ENCODE data around the gene ASAP2. TPM values are rescaled to one million over a fixed set of nuclear protein-coding genes. Genes with fewer than 3 reads are reported as not detected.
"Not testable (repeated sequence)": the region's sequence is repeated elsewhere in the genome, so short reads cannot be mapped to it uniquely, and the experiment has no call there.

ASAP2 gene
- total RNA-seq, 4 donors from 2014 or later: 33.2 to 62.1 (median 54.5) TPM

DNA sequence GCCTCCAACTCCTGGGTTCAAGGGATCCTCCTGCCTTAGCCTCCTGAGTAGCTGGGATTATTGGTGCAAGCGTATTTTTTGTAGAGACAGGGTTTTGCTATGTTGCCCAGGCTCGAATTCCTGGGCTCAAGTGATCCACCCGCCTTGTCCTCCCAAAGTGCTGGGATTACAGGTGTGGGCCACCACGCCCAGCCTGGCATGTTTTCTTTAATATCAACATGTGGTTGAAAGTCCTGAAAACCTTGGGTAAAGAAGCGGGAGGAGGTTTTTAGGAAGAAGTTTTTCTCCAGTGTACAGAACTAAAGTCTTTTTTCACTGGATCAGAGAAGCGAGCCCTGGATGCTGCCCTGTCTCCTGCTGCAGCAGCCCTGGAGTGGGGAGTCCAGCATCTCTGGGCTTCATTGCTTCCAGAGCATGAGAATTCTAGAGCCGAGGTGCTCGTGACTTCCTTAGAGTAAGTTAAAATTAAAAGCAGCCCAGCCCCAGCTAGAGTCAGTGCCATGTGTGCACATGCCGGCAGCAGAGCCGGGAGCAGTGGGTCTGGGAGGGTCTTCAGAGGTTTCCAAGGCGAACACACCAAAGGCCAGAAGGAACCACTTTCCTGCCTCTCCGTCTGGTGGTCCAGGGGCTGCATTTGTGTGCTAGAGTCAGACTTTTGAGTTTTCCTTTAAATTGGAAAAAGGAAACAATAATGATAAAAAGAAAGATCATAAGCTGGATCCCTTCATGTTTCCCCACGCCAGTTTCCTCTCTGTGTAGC, 185.5 kb downstream of the ASAP2 start:
- DNase-seq: no peak
- H3K4me3 ChIP-seq: no peak overlapping the region
- H3K36me3 ChIP-seq: peaks cover 0 to 17% (median 3%) of the 10 kb centered on the region in 4 donors
- H3K27ac ChIP-seq: peak overlapping the region; percentile 3 to 57 (median 26)
- TF ChIP-seq EP300 (IDR thresholded peaks at IDR 0.05; ENCODE audit: low read depth) (no peak), POLR2AphosphoS5 (IDR thresholded peaks at IDR 0.05) (no peak), POLR2A (IDR thresholded peaks at IDR 0.05) (no peak)
- TF ChIP-seq, protein P1, sequence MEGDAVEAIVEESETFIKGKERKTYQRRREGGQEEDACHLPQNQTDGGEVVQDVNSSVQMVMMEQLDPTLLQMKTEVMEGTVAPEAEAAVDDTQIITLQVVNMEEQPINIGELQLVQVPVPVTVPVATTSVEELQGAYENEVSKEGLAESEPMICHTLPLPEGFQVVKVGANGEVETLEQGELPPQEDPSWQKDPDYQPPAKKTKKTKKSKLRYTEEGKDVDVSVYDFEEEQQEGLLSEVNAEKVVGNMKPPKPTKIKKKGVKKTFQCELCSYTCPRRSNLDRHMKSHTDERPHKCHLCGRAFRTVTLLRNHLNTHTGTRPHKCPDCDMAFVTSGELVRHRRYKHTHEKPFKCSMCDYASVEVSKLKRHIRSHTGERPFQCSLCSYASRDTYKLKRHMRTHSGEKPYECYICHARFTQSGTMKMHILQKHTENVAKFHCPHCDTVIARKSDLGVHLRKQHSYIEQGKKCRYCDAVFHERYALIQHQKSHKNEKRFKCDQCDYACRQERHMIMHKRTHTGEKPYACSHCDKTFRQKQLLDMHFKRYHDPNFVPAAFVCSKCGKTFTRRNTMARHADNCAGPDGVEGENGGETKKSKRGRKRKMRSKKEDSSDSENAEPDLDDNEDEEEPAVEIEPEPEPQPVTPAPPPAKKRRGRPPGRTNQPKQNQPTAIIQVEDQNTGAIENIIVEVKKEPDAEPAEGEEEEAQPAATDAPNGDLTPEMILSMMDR (IDR thresholded peaks at IDR 0.05): no peak
- H3K27me3 ChIP-seq: no peaks in the 10 kb centered on the region
- no peaks in the 10 kb centered on the region for H3K9me3 ChIP-seq
- H3K4me1 ChIP-seq: no peaks in the 10 kb centered on the region
- in situ Hi-C loops (cut with MboI; ENCODE audit: low pct_ligation_motif_present in 1 of 4, low pct_unique_long_range_greater_than_20kb in 1 of 4, low sequenced_read_pairs in 3 of 4) (no loop called here), intact Hi-C loops (cut with DNase I; ENCODE audit: low total_unique reads) (no loop called here)
- 87% methylated on average over 4 to 13 of the region's 13 CpGs for WGBS, 2 donors (ENCODE audit: low coverage in 1 of 2)

DNA sequence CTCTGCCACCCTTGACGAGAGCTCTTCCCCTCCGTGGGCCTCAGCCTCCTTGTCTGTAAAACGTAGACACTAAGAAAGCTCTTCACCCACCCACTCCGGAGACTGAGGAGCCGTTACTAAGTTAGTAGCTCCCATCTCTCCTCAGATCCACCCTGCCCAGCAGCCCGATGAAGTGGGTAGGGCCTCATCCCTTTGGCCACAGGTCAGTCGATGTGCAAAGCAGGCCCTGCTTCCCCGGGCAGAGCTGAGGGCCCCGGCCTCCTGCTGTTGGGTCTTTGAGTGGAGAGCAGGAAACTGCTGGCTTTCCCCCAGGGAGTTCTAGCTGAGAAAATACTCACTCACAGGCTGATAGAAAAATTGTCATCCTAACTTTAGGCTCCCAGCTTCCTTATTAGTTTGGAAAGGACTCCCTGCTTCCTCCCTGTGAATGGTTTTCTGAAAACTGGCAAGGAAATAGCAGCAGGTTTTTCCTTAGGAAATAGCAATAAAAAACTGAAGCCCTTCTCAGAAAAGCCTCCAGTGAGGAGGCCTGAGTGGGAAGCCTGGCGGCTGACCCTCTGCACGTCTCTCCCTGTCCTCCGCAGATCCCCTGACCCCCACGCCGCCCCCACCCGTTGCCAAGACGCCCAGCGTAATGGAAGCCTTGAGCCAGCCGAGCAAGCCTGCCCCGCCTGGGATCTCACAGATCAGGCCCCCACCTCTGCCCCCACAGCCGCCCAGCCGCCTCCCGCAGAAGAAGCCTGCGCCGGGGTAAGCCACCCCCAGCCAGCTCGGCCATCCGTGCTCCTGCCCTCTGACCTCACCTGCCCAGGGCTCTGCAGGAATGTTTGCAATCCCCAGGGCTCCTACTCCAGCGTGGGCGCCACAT, 186.5 kb downstream of the ASAP2 start:
- H3K4me3 ChIP-seq: no peak overlapping the region
- intact Hi-C loops (cut with DNase I; ENCODE audit: low total_unique reads): no loop called here
- peaks cover 0 to 17% (median 3%) of the 10 kb centered on the region in 4 donors for H3K36me3 ChIP-seq
- no peaks in the 10 kb centered on the region for H3K4me1 ChIP-seq
- TF ChIP-seq POLR2AphosphoS5 (IDR thresholded peaks at IDR 0.05) (no peak), POLR2A (IDR thresholded peaks at IDR 0.05) (no peak), EP300 (IDR thresholded peaks at IDR 0.05; ENCODE audit: low read depth) (no peak)
- TF ChIP-seq, protein P1 (IDR thresholded peaks at IDR 0.05): no peak
- in situ Hi-C loops (cut with MboI; ENCODE audit: low pct_ligation_motif_present in 1 of 4, low pct_unique_long_range_greater_than_20kb in 1 of 4, low sequenced_read_pairs in 3 of 4): no loop called here
- no peak for DNase-seq
- H3K9me3 ChIP-seq: no peaks in the 10 kb centered on the region
- H3K27me3 ChIP-seq: no peaks in the 10 kb centered on the region
- 51 to 86% methylated on average over 7 to 28 of the region's 28 CpGs for WGBS, 2 donors (ENCODE audit: low coverage in 1 of 2)
- peak overlapping the region; percentile 3 to 57 (median 26) for H3K27ac ChIP-seq

DNA sequence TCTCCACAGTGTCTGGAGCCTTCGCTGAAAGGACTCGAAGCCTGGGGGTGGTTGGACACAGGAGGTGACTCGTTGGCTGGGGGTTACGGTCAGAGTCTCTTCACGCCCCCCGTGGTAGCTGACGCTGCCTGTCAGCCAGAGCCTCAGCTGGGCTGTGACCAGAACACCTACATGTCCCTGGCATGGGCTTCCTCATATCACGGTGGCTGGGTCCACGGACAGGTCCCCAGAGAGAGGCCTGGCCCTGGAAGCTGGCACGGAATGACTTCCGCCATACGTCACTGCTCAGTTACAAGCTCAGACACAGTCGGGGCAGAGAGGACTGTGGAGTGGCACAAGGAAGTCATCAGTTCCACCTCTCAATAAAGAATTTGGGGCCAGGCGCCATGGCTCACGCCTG, 188.2 kb downstream of the ASAP2 start:
- 95% methylated on average over 12 of the region's 15 CpGs; no CpG with 5 or more reads in 1 of the 2 donors for WGBS, 2 donors (ENCODE audit: low coverage in 1 of 2)
- Histone ChIP-seq H3K27me3 (no peaks in the 10 kb centered on the region), H3K36me3 (peaks cover 0 to under 1% (median 0%) of the 10 kb centered on the region in 4 donors), H3K27ac (no peak overlapping the region), H3K4me3 (no peak overlapping the region), H3K9me3 (no peaks in the 10 kb centered on the region), H3K4me1 (no peaks in the 10 kb centered on the region)
- intact Hi-C loops (cut with DNase I; ENCODE audit: low total_unique reads): no loop called here
- no peak for DNase-seq
- TF ChIP-seq, protein P1 (IDR thresholded peaks at IDR 0.05): no peak
- no peak for TF ChIP-seq EP300 (IDR thresholded peaks at IDR 0.05; ENCODE audit: low read depth)
- no peak for TF ChIP-seq POLR2A (IDR thresholded peaks at IDR 0.05)
- TF ChIP-seq POLR2AphosphoS5 (IDR thresholded peaks at IDR 0.05): no peak
- in situ Hi-C loops (cut with MboI; ENCODE audit: low pct_ligation_motif_present in 1 of 4, low pct_unique_long_range_greater_than_20kb in 1 of 4, low sequenced_read_pairs in 3 of 4): no loop called here

DNA sequence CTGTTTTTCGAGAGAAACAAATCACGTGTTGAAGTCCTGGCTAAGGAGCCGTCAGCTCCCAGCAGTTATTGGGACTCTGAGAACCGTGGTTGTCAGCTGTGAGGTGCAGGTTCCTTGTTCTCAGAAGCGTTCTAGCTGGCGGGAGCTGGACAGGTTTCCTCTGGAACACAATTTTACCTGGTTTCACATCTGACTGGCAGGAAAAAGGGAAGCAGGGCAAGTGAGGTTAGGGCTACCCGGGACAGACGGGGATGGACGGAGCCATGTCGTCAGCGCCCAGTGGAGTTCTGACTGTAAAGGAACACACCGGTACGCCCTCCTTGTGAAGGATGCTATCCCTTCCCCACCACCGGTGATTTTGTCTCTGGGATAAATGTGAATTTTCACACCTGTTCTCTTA, 190.6 kb downstream of the ASAP2 start:
- no peaks in the 10 kb centered on the region for H3K27me3 ChIP-seq
- DNase-seq: no peak
- intact Hi-C loops (cut with DNase I; ENCODE audit: low total_unique reads): no loop called here
- no peaks in the 10 kb centered on the region for H3K4me1 ChIP-seq
- H3K4me3 ChIP-seq: no peak overlapping the region
- H3K27ac ChIP-seq: no peak overlapping the region
- H3K9me3 ChIP-seq: no peaks in the 10 kb centered on the region
- WGBS, 2 donors (ENCODE audit: low coverage in 1 of 2): 95% methylated on average over 14 of the region's 14 CpGs; no CpG with 5 or more reads in 1 of the 2 donors
- TF ChIP-seq EP300 (IDR thresholded peaks at IDR 0.05; ENCODE audit: low read depth) (no peak), POLR2A (IDR thresholded peaks at IDR 0.05) (no peak), POLR2AphosphoS5 (IDR thresholded peaks at IDR 0.05) (no peak)
- TF ChIP-seq, protein P1 (IDR thresholded peaks at IDR 0.05): no peak
- in situ Hi-C loops (cut with MboI; ENCODE audit: low pct_ligation_motif_present in 1 of 4, low pct_unique_long_range_greater_than_20kb in 1 of 4, low sequenced_read_pairs in 3 of 4): no loop called here
- H3K36me3 ChIP-seq: peaks cover 0 to 6% (median 3%) of the 10 kb centered on the region in 4 donors

DNA sequence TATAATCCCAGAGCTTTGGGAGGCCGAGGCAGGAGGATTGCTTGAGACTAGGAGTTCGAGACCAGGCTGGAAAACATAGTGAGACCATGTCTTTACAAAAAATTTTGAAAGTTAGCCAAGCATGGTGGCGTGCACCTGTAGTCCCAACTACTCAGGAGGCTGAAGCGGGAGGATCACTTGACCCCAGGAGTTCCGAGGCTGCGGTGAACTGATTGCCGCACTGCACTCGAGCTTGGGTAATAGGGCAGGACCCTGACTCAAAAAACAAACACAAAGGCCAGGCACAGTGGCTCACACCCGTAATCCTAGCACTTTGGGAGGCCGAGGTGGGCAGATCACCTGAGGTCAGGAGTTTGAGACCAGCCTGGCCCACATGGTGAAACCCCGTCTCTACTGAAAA, 191.6 kb downstream of the ASAP2 start:
- intact Hi-C loops (cut with DNase I; ENCODE audit: low total_unique reads): not testable (repeated sequence)

More for the DNA sequence above, 191.6 kb downstream of the ASAP2 start:
- Histone ChIP-seq H3K27ac (peak overlapping the region in 2 of 4 donors; percentile 37 to 46), H3K36me3 (peaks cover 0 to 14% (median 3%) of the 10 kb centered on the region in 4 donors)
- H3K4me3 ChIP-seq; H3K4me1 ChIP-seq; H3K27me3 ChIP-seq; H3K9me3 ChIP-seq; DNase-seq; in situ Hi-C loops (cut with MboI; ENCODE audit: low pct_ligation_motif_present in 1 of 4, low pct_unique_long_range_greater_than_20kb in 1 of 4, low sequenced_read_pairs in 3 of 4): not testable (repeated sequence)
- 95 to 100% methylated on average over 1 to 11 of the region's 11 CpGs for WGBS, 2 donors (ENCODE audit: low coverage in 1 of 2)

All from transverse colon (tissue), 4 donors.